ENCODE measurements around the gene SLX4. TPM values are rescaled to one million over a fixed set of nuclear protein-coding genes. Genes with fewer than 3 reads are reported as not detected.

The SLX4 gene
- total and polyA plus RNA-seq, 9 of the 15 experiments (the other 6 are each of a cell fraction or from before 2014, with no cell fraction given) = 0.29 to 7.9 (median 3.8) TPM

- ATAC-seq = peak; percentile 47
- Histone ChIP-seq H3K79me2 (ENCODE audit: control insufficient read depth, insufficient read depth, low read length) (peaks cover 29% of the 10 kb centered on the region), H3K27ac (ENCODE audit: extremely low read depth, low read depth, low read length) (peak overlapping the region; percentile 20; the same call in 1 of the 3 replicates), H3K4me2 (ENCODE audit: insufficient read depth, low read length) (peak overlapping the region; percentile 11; the same call in 1 of the 2 replicates), H4K20me1 (replicated peaks; ENCODE audit: control insufficient read depth, insufficient read depth, low read length) (no peaks in the 10 kb centered on the region), H3K4me1 (replicated peaks in 1 of 2; ENCODE audit: control insufficient read depth in 2 of 2, insufficient read depth in 2 of 2, low read length in 2 of 2) (peaks cover 5 to 27% of the 10 kb centered on the region in 2 experiments; a peak in 4 of 5 replicates), H3K9me3 (replicated peaks; ENCODE audit: control insufficient read depth, insufficient read depth, low read depth, low read length) (no peaks in the 10 kb centered on the region), H3K9ac (ENCODE audit: insufficient read depth in 1 of 2, low read depth in 2 of 2, low read length in 2 of 2) (no peak overlapping the region), H3K9me1 (ENCODE audit: control insufficient read depth, insufficient read depth, low read length) (no peaks in the 10 kb centered on the region), H3K27me3 (ENCODE audit: control insufficient read depth in 2 of 2, insufficient read depth in 2 of 2, low read length in 2 of 2) (no peaks in the 10 kb centered on the region), H3K4me3 (no peak overlapping the region), H2AFZ (ENCODE audit: low read depth, low read length) (no peak overlapping the region), H3K36me3 (ENCODE audit: control insufficient read depth, insufficient read depth, low read length) (peaks cover 10% of the 10 kb centered on the region; the same call in 1 of the 3 replicates)
- no peak for FAIRE-seq
- DNase-seq (ENCODE audit: extremely low read depth in 1 of 4, low spot score in 3 of 4) = peak in 1 of 4 experiments; percentile 31
- POLR2A ChIA-PET = interaction anchor here (0.6 to 1.6 kb wide), 5 partner anchors 8 to 1451 kb away, joined by 3 to 5 read pairs (median 3); no protein-coding TSS in a partner anchor
- WGBS (ENCODE audit: insufficient coverage, low coverage, missing lambda C conversion rate) = 12% methylated on average over 3 of the region's 3 CpGs
- intact Hi-C loops (cut with micrococcal nuclease) = no loop called here
- CTCF ChIA-PET (ENCODE audit: low intra/inter-chr PET ratio) = no interaction called here
- no TSS peak for BruUV-seq (replicated peaks)
- in situ Hi-C loops (cut with MboI) = no loop called here
- TF ChIP-seq NFE2 (IDR thresholded peaks at IDR 0.05; ENCODE audit: low read depth) (0 out of 2 replicates have a peak, but pooled peaks have one; percentile 16), KDM1A (IDR thresholded peaks at IDR 0.05) (0 out of 4 replicates have a peak, but pooled peaks of 1 of the 2 experiments have one; percentile 29), ZEB2 (IDR thresholded peaks at IDR 0.05) (peak; percentile 56; the same call in 1 of the 2 replicates), FOSL1 (tag; conservative IDR thresholded peaks at IDR 0.05) (peak; percentile 75), ZNF830 (CRISPR knock-in tag; IDR thresholded peaks at IDR 0.05) (no peak), SMARCE1 (IDR thresholded peaks at IDR 0.05) (peak; percentile 16; the same call in 1 of the 2 replicates), HNRNPLL (IDR thresholded peaks at IDR 0.05; ENCODE audit: low read depth, low read length, poor library complexity, severe bottlenecking) (no peak), DPF2 (IDR thresholded peaks at IDR 0.05) (peak; percentile 40; the same call in 1 of the 2 replicates), ZC3H8 (IDR thresholded peaks at IDR 0.05) (no peak), ARID1B (IDR thresholded peaks at IDR 0.05) (peak; percentile 23; the same call in 1 of the 2 replicates), ZNF384 (IDR thresholded peaks at IDR 0.05; ENCODE audit: low read depth, low read length) (peak; percentile 53; the same call in 1 of the 2 replicates), JUND (IDR thresholded peaks at IDR 0.05; ENCODE audit: borderline replicate concordance, low read depth, low read length) (peak; percentile 58), JUND (tag; IDR thresholded peaks at IDR 0.05; ENCODE audit: borderline replicate concordance, low read depth, low read length) (no peak; the same call in 2 of the 3 replicates)
- TF ChIP-seq, protein P1, sequence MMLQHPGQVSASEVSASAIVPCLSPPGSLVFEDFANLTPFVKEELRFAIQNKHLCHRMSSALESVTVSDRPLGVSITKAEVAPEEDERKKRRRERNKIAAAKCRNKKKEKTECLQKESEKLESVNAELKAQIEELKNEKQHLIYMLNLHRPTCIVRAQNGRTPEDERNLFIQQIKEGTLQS (IDR thresholded peaks at IDR 0.05) = peak; percentile 40; the same call in 1 of the 2 replicates
- TF ChIP-seq, protein P1 (CRISPR knock-in tag; conservative IDR thresholded peaks at IDR 0.05) = no peak
Observed at GRCh38 chr16:3618769-3619141, 7.3 kb upstream of the SLX4 start.
